HG02759 (cell line): Measurements from ENCODE around the gene GOLGA5.

Experiments
- ATAC-seq: cut with Tn5 transposase; IDR thresholded peaks from one replicate; pipeline ENCODE4 v1.9.1; 2021; ENCODE audit warnings: mild to moderate bottlenecking, moderate library complexity; ENCODE audit not compliant: unreplicated experiment

Gene GOLGA5

DNA sequence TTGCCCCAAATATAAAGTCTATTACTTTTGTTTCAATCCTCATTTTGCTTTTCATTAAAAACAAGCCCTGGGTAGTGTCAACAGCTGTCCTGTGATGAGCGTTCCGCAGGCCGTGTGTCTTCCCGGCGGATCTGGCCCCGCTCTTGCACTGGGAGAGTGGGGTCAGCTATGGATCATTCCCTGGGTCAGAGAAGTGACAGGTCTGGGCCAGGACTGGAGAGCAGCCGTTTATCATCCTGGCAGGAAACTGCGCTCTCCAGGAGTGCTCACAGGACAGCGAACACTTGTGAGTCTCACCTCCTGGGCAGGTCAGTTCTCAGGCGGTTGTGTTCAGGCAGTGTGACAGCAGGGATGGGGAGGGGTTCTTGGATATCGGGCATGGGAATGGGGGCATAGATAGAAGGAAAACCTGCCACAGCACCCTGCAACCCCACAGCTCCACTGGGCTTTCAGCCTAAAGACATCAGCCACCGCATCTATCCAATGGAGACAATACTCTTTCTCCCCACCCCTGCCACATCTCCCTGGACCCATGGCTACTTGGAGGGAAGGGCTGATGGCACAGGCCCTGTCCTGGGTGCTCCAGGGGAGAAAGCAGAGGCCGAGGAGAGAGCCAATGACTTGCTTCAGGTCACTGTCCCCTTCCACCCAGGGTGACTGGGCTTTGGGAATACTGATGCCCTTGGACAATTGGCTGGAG, 81.0 kb downstream of the GOLGA5 start:
- ATAC-seq: no peak

DNA sequence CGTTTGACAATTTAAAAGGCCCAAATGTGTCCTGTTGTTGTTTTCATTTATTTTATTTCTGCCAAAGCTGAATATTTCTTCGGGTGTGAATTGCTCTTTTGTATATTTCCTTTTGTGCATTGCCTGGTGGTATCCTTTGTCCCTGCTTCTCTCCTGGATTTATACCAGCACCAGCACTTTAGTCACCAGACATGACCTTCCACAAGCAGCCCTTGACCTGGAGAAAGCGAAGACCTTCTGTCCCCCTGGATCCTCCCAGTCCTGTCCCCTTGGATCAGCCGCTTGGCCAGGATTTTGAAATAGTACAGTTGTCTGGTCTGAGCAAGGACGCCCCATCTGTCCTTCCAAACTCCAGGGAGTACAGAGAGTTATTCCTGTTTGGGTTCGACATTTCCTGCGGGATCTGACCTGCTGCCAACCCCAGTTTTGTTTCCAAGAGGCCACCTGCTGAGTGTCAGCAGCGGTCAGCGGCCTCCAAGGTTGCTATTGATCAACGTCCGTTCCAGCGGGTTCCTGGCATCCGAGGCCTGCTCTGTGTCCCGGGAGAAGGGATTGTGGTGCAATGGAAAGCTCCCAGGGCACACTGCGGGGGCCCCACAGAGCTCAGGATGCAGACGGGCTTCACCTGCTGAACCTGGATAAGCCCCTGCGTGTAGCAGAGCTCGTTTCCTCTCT, 83.8 kb downstream of the GOLGA5 start:
- ATAC-seq: no peak

DNA sequence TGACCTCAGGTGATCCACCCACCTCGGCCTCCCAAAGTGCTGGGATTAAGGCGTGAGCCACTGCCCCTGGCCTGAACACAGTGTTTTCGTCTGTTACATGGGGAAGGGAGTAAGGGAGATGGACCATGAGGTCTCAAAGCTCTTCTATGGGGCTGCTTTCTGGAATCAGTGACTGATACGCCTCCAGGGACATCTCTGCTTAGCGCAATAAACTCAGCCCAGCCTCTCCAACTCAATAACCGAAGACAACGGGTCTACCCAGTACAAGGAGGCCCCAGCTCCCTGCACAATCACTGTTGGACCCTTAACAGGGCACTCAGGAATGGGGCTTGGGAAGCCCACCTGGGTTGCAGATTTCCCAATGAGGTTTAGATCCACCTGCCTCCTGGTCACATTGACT, 86.2 kb downstream of the GOLGA5 start:
- no peak for ATAC-seq

DNA sequence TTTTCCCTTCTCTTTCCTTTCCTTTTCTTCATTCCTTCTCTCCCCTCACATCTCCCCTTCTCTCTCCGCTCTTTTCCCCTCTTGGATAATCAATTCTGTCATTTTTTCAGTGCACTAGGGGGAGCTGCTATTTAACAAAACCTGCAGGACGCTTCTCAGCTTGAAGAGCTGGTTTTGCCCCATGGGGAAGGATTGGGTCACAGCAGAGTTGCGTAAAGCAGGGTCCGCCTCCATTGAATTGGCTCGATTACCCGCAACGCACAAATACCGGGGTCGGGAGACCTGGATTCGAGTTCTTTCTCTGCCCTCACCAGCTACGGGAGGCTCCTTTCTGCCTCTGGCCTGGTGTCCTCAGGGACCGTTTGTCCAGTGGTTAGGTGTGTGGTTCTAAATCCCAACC, 86.7 kb downstream of the GOLGA5 start:
- ATAC-seq: no peak

DNA sequence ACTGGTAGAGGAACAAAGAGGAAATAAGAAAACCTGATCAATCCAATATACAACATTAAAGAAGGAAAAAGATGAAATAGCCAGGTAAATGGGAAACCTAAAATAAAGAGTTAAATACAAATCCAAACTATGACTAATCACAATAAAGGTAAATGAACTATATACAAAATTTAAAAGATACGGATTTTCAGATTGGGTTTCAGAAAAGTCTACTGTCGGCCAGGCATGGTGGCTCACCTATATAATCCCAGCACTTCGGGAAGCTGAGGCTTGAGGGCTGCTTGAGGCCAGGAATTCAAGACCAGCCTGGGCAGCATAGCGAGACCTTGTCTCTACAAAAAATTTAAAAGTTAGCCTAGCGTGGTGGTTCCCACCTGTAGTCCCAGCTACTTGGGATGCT, 89.0 kb downstream of the GOLGA5 start:
- no peak for ATAC-seq

DNA sequence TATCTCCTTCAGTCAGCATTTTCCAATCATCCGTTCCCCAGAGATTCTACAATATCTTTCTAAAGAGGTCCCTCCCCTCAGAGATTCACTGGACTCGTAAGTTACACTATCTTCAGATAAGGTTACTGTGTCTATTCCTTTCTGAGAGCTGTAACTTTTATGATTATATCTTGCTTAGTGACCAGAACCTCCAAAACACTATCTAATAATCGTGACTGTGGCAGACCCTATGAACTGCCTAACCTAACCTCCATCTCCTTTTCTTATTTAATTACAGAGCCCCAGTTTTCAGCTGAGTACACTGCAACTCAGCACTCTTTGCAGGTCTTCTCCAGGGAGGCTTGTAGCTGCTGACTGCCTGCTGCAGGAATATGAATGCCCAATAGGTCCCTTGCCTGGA, 90.3 kb downstream of the GOLGA5 start:
- ATAC-seq: no peak

DNA sequence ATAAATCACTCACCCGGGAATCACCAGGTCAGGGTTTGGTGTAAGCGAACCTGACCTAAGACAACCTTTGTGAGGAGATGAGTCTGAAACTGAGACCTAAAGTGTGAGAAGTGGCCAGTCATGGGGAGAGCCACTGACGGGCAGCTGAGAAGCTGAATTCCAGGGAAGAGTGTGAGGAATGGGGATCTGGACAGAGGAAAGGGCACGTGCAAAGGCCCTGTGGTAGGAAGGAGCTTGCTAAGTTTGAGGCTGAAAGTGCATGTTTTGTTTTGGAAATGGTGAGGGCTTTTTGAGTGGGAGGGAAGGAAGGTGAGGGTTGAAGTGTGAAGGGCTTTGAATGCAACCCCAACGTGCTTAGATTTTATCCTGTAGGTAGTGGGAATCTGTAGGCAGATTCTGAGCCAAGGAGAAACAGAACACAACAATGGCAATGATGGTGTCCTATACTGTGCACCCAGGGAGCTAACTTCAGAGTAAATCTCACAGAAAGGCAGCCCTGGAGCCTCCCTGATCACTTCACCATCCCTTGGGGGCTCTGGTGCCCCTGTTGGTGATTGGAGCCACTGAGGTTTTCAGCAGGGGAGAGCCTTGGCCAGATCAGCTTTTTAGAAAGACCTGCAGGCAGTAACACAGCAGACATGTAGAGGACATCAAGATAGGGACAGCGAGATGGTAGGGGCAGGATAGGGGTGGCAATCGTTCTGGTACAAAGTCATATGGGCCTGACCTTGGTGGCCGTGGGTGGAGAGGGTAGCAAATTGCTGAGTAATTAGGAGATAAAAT, 91.4 kb downstream of the GOLGA5 start:
- no peak for ATAC-seq

DNA sequence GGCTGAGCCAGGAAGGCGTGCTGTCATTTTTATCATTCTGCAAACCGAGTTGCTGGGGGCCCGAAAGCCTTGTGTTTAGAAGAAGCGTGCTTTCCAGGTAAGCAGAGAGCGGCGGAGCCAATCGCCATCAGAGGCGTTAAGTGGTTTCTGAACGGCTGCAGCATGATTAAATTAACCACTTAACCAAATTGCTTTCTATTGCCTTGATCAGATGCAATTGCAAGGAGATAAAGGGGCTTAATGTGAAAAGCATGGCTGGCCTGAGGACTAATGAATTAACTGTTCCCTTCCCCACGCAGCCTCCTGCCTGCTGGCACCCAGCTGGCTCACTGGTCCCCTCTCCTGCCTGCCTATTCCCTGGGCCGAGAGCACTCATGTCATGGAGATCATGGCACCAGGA, 92.2 kb downstream of the GOLGA5 start:
- ATAC-seq: no peak

DNA sequence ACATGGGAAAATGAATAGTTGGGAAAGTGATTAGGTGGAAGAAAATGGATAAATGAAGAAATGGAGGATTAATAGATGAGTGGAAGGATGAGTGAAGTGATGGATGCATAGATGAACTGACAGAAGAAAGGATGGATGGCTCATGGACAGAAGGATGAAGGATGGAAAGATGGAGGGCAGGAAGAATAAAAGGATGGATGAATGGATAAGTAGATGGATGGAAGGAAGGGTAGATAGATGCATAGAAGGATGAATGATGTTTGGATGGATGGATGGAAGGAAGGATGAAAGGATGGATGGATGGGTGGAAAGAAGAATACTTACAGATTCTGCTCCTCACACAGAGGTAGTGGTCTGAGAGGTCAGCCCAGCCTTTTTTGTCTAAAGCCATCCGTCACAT, 93.1 kb downstream of the GOLGA5 start:
- ATAC-seq: no peak

DNA sequence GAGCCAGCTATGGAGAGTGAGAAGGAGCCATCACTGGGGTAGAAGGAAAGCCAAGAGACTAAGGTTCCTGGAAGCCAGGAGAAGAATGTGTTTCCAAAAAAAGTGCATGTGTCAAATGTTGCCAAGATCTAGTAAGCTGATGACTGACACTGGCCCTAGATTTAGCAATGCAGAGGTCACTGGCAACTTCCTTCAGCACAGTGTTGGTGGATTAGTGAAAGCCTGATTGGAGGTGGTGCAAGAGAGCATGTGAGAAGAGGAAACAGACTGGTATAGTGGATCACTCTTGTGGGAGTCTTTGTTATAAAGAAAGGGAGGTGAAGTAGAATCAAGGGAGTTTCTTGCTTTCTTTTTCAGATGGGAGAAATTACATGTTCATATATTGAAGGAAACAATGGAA, 94.8 kb downstream of the GOLGA5 start:
- ATAC-seq: no peak
